ENCODE results near the gene FAM89B. TPM values are rescaled to one million over a fixed set of nuclear protein-coding genes. Genes with fewer than 3 reads are reported as not detected.

FAM89B gene
- total and polyA plus RNA-seq, 2 of the 8 experiments (the other 6 are each of a cell fraction or from before 2014, with no cell fraction given): 15.8 to 32.4 TPM

DNA sequence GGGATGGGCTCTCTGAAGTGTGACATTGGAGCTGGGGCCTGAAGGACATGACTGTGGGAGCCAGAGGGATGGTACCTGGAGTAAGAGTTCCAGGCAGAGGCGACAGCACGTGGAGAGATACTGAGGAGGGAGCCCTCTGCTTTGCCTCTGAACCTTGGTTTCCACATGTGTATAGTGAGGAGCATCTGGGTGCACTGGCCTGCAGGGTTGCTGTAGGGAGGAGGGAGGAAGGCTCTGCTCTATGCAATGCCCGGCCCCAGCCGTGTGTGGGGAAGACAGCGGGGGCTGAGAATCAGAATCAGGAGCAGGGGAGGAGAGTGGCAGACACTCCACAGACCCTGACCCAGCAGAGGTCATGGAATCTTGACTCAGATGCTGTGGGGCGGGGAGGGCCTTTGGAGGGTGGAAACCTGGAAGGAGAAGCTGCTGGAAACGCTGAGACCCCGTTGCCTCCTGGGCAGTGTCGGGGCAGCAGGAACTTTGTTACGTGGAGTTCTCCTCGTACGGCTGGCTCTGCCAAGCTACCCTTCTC is 43.5 kb upstream of the FAM89B start:
- H3K9me3 ChIP-seq (ENCODE audit: insufficient read depth in 2 of 2, low read depth in 1 of 2, low read length in 1 of 2): no peaks in the 10 kb centered on the region
- H2BK120ac ChIP-seq (replicated peaks; ENCODE audit: low read depth, low read length): no peak overlapping the region
- no peak overlapping the region for H2BK15ac ChIP-seq (ENCODE audit: low read length)
- DNase-seq (ENCODE audit: low read depth in 1 of 2, low spot score in 2 of 2) (no peak), FAIRE-seq (no peak)
- H3K4ac ChIP-seq (replicated peaks; ENCODE audit: insufficient read length, low read depth, low read length): no peak overlapping the region
- H3K18ac ChIP-seq (ENCODE audit: extremely low read depth, low read length): no peak overlapping the region
- H3K4me1 ChIP-seq (replicated peaks in 1 of 4; ENCODE audit: control insufficient read depth in 3 of 4, insufficient read depth in 4 of 4, low read length in 3 of 4): peaks cover 0 to 13% (median 8%) of the 10 kb centered on the region in 4 experiments; a peak in 5 of 7 replicates
- H3K4me2 ChIP-seq (ENCODE audit: insufficient read depth in 1 of 2, low read depth in 2 of 2, low read length in 2 of 2): no peak overlapping the region
- H3K79me2 ChIP-seq (ENCODE audit: control insufficient read depth in 1 of 2, insufficient read depth in 2 of 2, low read length in 2 of 2): peaks cover 0 to 3% of the 10 kb centered on the region in 2 experiments; a peak in 1 of 4 replicates
- no peak overlapping the region for H3K14ac ChIP-seq (ENCODE audit: insufficient read length)
- H3K27ac ChIP-seq (ENCODE audit: low read depth, low read length): no peak overlapping the region
- no peak overlapping the region for H4K5ac ChIP-seq (ENCODE audit: insufficient read length, low read depth, low read length)
- TF ChIP-seq CREB1 (IDR thresholded peaks at IDR 0.05): no peak
- TF ChIP-seq SIN3A (conservative IDR thresholded peaks at IDR 0.05 in 1 of 2, IDR thresholded peaks at IDR 0.05 in 1 of 2; ENCODE audit: low read depth in 1 of 2, low read length in 2 of 2): no peak
- TF ChIP-seq SRF (IDR thresholded peaks at IDR 0.05; ENCODE audit: low read depth, low read length): no peak
- TF ChIP-seq, protein P1, sequence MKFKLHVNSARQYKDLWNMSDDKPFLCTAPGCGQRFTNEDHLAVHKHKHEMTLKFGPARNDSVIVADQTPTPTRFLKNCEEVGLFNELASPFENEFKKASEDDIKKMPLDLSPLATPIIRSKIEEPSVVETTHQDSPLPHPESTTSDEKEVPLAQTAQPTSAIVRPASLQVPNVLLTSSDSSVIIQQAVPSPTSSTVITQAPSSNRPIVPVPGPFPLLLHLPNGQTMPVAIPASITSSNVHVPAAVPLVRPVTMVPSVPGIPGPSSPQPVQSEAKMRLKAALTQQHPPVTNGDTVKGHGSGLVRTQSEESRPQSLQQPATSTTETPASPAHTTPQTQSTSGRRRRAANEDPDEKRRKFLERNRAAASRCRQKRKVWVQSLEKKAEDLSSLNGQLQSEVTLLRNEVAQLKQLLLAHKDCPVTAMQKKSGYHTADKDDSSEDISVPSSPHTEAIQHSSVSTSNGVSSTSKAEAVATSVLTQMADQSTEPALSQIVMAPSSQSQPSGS (IDR thresholded peaks at IDR 0.05; ENCODE audit: low read length): no peak
- TF ChIP-seq POU5F1 (IDR thresholded peaks at IDR 0.05; ENCODE audit: low read depth, low read length): no peak
- TF ChIP-seq FOSL1 (IDR thresholded peaks at IDR 0.05; ENCODE audit: insufficient read depth, low read depth, low read length): no peak
- TF ChIP-seq KDM4A (IDR thresholded peaks at IDR 0.05; ENCODE audit: low read depth, low read length, severe bottlenecking): no peak
- TF ChIP-seq CBX8 (IDR thresholded peaks at IDR 0.05; ENCODE audit: borderline replicate concordance, low read depth, low read length): no peak
- no peak for TF ChIP-seq TAF1 (IDR thresholded peaks at IDR 0.05; ENCODE audit: low read depth, low read length)
- TF ChIP-seq NRF1 (IDR thresholded peaks at IDR 0.05; ENCODE audit: low read depth, low read length): no peak
- no peak for TF ChIP-seq EZH2 (IDR thresholded peaks at IDR 0.05; ENCODE audit: low read depth, low read length, severe bottlenecking)
- H4K91ac ChIP-seq (replicated peaks; ENCODE audit: insufficient read length, low read length): no peak overlapping the region
- no peak overlapping the region; a peak in 1 of 7 replicates for H3K9ac ChIP-seq (replicated peaks in 1 of 4; ENCODE audit: extremely low read depth in 1 of 4, low read depth in 3 of 4, low read length in 3 of 4)
- ChIA-PET POLR2A (ENCODE audit: partially characterized antibody) (interaction anchor here (0.6 to 7.7 kb wide), 9 partner anchors 11 to 1869 kb away, joined by 3 to 62 read pairs (median 6); partner anchors contain the start of genes EHBP1L1 and PCNX3), CTCF (ENCODE audit: partially characterized antibody) (interaction anchor here (1.0 to 6.1 kb wide), 12 partner anchors 12 to 172 kb away, joined by 3 to 31 read pairs (median 6); partner anchors contain the start of genes FAM89B and ZNRD2)
- no peak overlapping the region for H3K56ac ChIP-seq (replicated peaks; ENCODE audit: insufficient read length, low read depth, low read length)
- H2BK20ac ChIP-seq (ENCODE audit: low read length): no peak overlapping the region
- no peak overlapping the region for H2BK12ac ChIP-seq (ENCODE audit: low read depth, low read length)
- no peak overlapping the region for H2BK5ac ChIP-seq (ENCODE audit: low read depth, low read length)
- H3K23ac ChIP-seq (ENCODE audit: insufficient read length): no peak overlapping the region
- H4K8ac ChIP-seq (ENCODE audit: extremely low read depth, insufficient read depth, low read length): no peak overlapping the region
- H3K79me1 ChIP-seq (ENCODE audit: low read depth, low read length): no peaks in the 10 kb centered on the region; the same call in 1 of the 2 replicates
- H2AFZ ChIP-seq (ENCODE audit: low read length): no peak overlapping the region
- H4K20me1 ChIP-seq (replicated peaks in 1 of 2; ENCODE audit: control insufficient read depth in 1 of 2, insufficient read depth in 2 of 2, low read length in 2 of 2): peaks cover 0 to 22% of the 10 kb centered on the region in 2 experiments
- H3K36me3 ChIP-seq (ENCODE audit: control insufficient read depth in 2 of 4, insufficient read depth in 4 of 4, low read length in 3 of 4): peaks cover 2 to 24% (median 16%) of the 10 kb centered on the region in 4 experiments
- H3K4me3 ChIP-seq (ENCODE audit: extremely low read depth in 1 of 4, insufficient read depth in 2 of 4, low read depth in 3 of 4, low read length in 4 of 4): no peak overlapping the region
- 87% methylated on average over 12 of the region's 12 CpGs; no CpG with 5 or more reads in 1 of the 2 experiments for WGBS, 2 experiments (ENCODE audit: extremely low coverage in 1 of 2, insufficient coverage in 1 of 2, insufficient read length in 1 of 2, insufficient replicate concordance in 2 of 2, low coverage in 1 of 2, low lambda C conversion rate in 2 of 2, missing lambda C conversion rate in 1 of 2)
- peaks cover 13% of the 10 kb centered on the region for H3K23me2 ChIP-seq (ENCODE audit: low read depth, low read length)
- no peak overlapping the region for H2AK5ac ChIP-seq (ENCODE audit: low read depth, low read length)
- peaks cover 0 to 4% (median 0%) of the 10 kb centered on the region in 4 experiments; a peak in 2 of 7 replicates for H3K27me3 ChIP-seq (replicated peaks in 1 of 4; ENCODE audit: control insufficient read depth in 3 of 4, extremely low read depth in 1 of 4, insufficient read depth in 3 of 4, low read length in 3 of 4)

All from H1 (cell line).